NB4 (cell line): ENCODE results near the gene ZNF423.

ENCODE experiments used
- CTCF ChIP-seq: IDR thresholded peaks from one replicate; pipeline ENCODE4 v1.5.1; 2012; ENCODE audit warnings: low read depth, low read length
- POLR2A ChIP-seq: IDR thresholded peaks from 2 replicates; pipeline ENCODE4 v1.6.1; 2011; ENCODE audit warnings: mild to moderate bottlenecking; ENCODE audit not compliant: insufficient read length; ENCODE audit errors: extremely low read depth
- TF ChIP-seq, protein P1 (sequence below): IDR thresholded peaks from 2 replicates; pipeline ENCODE4 v1.6.1; 2011; ENCODE audit warnings: low read depth, low read length

DNA sequence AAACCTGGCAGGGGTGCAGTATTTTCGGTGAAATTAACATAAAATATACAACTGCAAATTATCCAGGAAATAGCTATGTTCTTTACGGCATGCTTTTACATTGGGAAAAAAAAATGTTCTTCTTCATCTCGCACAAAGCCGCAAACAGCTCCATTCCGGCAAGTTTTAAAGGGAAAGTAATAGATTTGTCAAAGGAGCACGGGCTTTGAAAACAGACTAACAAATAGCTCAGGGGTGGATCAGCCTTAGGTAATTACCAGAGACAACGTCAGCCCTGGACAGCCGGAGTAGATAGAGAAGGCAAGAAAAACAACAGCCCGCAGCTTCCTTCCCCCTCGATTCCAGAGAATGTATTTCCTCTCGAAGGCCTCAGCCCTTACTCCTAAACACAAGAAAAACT lies 259.8 kb downstream of the ZNF423 start:
- TF ChIP-seq CTCF (no peak), POLR2A (no peak)
- TF ChIP-seq, protein P1, sequence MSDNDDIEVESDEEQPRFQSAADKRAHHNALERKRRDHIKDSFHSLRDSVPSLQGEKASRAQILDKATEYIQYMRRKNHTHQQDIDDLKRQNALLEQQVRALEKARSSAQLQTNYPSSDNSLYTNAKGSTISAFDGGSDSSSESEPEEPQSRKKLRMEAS, result no peak
